HG03565 (cell line): ENCODE results near the gene ENTHD1.
A peak's percentile ranks its signal among the peaks of the same experiment; 100 is the strongest.

Experiments used
- ATAC-seq: cut with Tn5 transposase; IDR thresholded peaks from one replicate; pipeline ENCODE4 v1.9.1; 2021; ENCODE audit warnings: mild to moderate bottlenecking, moderate library complexity; ENCODE audit not compliant: unreplicated experiment

Gene ENTHD1

DNA sequence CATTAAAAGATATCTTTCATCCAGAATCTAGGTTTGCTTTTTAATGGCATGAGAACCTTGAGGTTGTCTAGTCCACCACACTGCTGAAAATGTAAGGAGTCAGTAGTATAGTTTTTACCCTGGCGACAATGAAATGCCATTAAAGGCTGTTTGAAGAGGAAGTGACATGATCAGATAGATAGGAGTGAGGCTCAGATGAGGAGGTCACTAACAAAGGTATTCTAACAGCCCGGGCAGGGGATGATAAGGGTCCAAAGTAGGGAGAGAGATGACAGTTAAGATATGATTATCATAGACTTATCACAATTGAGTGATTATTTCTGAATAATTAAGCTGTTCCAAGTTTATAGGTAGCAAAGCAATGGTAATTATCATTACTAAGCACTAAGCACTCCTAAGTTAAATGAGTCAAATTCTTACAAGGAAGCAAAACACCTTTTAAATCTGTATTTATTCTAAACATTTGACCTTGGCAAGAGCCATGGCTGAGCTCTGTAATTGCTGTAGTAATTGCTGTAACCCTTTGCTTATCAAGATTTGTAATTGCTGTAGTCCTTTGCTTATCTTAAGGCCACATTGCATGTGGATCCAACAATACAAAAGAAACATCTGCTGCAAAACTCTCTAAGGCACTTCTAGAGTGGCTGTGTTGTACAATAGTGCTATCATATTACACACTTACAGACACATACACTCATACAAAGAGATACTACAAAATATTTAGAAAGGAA is 92.6 kb downstream of the ENTHD1 start:
- no peak for ATAC-seq

DNA sequence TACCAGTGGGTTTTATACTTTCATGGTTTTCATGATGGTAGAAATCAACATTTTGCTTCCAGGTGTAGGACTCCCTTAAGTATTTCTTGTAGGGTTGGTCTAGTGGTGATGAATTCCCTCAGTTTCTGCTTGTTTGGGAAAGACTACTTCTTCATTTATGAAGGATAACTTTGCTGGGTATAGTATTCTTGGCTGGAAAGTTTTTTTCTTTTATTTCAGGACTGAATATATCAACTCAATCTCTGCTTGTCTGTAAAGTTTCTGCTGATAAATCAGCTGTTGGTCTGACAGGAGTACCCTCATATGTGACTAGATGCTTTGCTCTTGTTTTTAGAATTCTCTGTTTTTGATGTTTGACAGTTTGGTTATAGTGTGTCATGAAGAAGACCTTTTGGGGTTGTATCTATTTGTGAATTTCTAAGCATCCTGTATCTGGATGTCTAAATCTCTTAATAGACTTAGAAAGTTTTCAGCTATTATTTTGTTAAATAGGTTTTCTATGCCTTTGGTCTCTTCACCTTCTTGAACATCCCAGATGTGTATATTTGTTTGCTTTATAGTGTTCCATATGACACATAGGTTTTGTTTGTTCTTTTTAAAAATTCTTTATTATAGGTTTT is 95.9 kb downstream of the ENTHD1 start:
- ATAC-seq, result no peak

DNA sequence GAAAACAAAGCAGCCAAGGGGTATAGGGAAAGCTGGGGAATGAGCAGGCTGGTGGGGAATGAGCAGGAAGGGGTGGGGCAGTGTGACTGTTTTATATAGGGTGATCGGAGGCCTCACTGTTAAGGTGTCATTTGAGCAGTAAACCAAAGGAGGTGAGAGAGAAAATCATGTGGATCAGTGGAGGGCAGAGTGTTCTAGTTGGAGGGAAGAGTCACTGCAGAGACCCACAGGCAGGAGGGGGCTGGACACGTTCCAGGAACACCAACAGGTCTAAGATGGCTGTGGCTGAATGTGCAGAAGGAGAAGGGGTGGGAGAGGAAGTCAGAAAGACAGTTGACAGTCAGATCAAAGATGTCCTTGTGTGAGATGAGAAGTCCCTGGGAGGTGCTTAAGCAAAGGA is 103.8 kb downstream of the ENTHD1 start:
- no peak for ATAC-seq

DNA sequence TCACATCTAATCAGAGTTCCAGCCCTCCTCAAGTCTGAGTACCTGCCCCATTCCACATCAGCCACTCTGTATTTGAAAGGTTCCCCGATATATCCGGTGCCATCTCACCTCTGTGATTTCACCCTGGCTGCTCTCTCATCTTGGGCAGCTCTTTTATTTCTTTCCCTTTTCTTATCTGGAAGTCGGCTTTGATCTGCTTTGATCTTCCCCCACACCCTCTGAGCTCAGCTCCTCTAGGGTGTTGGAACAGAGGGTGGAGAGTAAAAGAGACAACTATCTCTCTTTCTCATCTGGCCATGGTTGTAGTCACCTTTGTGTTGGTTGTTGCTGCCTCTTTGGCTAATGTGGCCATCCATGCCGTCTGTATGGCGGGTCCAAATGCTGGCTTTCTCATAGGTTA is 108.3 kb downstream of the ENTHD1 start:
- ATAC-seq, result no peak

DNA sequence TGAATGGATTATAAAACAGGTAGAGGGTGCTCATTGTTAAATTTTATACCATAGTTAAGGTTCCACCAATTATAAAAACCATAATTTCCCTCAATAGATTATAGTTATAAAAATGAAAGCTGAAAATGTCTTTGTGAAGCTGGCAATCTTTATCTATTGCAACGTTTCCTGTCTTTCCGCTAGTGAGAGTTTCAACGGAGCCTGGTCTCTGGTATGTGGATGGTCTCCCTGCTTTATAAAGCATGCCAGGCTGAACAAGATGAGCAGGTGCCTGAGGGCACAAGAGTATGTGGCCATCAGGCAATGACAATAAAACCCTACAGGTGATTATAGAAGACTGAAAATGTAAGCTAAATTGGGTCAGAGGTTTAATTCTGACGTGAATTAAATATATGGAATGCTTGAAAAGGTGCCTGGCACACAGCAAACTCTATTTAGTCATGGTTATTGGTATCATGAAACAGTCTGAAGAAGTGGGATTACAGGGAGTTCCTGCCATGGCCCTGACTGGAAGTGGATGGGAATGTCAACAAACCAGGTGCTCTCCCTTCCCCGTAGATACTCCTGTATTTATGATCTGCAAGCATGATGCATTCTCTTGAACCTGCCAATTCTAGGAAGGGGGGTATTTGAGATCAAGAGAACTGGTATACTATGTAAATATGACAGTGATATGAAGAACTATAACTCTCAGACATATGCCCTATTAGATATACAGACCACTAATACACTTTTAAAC is 115.7 kb downstream of the ENTHD1 start:
- ATAC-seq, result no peak

DNA sequence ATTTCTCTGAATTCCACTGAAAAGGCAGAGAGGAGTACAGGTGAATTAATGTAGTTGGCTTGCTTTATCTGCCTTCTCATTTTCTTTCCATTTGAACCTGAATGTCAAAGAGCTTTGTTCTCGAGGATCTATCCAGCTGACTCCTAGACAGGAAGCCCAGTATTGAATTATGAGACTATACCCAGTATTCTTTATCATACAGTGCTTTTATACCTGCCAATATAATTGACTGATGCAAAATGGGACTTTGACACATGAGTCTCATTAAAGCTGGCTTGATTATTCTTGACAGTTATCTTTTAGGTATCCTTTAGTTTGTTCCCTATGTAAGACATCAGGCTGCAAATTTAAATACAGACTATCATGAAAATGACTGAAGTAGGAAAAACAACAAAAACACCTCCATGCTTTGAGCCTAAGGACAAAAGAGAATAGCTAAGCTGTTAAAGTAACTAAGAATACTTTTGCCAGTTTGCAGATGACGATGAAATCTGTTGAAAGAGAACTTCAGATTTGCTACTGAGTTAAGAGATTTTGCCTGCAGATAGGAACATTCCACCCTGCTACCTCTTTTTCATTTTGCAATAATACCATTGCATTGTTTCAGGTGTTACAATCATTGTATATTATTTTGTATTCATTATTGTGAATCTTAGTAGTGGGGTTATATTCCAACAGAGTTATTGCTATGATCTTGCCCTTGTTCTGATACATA is 117.1 kb downstream of the ENTHD1 start:
- ATAC-seq, result no peak

DNA sequence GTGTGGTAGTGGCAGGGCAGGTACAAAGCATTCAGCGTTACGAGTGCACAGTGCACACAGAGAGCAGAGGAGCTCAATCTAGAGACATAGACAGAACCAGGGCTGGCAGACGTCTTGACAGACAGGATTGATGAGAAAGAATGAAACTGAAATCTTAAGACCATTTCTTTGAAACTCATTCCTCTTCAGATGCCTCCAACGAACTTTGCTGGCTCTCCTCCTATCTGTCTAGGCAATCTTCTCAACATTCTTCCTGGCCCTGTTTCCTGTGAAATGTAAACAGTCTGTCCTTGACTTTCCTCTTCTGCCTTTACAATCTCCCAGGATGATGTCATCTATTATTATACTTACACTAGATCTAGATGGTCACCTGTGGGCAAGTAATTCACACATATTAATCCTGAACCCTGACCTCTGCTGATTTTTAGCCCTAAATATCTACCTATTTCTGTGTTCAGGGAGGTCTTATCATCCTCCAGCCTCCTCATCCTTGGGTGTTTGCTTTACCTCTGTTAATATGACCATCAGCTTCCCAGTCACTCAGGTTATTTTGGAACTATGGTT is 119.5 kb downstream of the ENTHD1 start:
- peak; percentile 80 for ATAC-seq

DNA sequence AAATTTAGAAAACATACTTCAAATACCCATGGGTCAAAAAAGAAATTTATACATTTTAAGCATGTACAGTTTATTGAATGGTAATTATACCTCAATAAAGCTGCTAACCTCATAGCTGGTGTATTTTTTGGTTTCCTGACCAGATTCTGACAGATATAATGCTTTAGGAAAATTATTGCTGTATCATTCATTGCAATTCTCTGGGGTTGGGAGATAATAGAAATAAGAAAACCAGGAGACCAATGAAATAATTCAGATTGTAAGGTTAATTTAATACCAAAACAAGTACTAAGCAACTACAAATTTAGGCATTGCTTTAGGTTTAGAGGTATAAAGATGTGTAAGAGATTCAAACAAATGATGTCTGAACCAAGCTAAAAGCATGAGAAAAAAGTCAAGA is 120.1 kb downstream of the ENTHD1 start:
- no peak for ATAC-seq

DNA sequence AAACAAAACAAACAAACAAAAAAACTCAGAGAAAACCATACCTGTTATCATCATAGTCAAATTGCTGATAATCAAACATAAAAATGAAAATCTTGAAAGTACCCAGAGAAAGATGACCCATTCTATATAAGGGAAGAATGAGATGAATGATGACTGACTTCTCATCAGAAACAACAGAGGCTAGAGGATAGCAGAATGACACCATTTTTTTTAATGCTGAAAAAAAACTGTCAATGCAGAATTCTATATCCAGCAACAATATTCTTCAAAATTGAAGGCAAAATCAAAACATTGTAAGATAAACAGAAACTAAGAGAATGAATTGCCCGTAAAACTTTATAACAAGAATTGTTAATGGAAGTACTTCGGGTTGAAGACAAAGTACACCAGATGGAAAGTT is 122.1 kb downstream of the ENTHD1 start:
- ATAC-seq, result no peak

DNA sequence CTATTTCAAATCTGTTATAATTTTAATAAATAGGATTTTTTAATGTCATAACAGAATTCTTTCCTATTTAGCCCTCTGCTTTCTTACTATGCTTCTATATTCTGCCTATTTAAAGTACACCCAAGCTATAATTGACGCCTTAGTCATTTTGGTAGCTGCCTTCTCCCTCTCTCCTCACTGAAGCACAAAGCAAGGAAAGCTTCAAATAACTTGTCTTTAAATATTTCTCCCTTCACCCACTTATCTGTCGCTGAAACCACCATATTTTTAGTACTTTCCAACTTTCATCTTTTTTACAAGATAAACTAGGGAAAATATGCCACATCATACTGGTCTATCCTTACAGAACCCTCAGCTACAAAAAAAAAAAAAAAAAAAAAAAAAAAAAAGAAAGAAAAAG is 127.9 kb downstream of the ENTHD1 start:
- no peak for ATAC-seq

DNA sequence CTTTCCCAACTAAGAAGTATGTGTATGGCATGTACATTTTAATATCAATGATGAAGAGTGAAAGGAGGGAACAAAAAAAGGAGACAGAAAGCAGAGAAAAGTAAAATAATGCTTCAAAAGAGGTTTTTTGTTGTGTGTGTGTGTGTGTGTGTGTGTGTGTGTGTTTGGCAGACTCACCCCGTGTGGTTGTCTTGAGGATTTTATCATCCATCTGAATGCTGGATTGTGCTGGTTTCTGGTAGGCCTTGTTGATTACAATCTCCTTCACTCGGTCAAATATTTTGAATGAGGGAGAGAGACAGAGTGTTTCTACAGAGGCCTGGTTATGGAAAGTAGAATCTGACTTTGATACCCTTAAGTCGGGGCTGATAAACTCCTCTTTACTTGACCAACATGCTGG is 128.5 kb downstream of the ENTHD1 start:
- no peak for ATAC-seq

DNA sequence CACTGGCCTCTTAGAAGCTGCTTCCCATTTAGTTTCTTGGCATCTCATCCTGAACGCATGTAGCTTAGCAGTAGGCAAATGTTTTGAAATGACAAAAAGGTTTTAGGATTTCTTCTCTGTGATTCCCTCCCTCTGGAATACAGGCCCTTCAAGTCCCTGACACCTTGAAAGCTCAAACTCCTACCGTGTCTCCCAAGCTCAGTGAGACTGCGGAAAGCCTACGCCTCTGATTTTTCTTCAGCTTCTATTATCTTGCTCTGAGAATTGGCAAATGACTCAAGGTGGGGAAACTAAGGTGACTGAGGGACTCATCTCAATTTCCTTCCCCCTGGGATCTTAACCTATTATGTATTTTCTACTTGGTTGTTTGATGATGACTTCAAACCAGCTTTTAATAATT is 130.3 kb downstream of the ENTHD1 start:
- ATAC-seq, result no peak

DNA sequence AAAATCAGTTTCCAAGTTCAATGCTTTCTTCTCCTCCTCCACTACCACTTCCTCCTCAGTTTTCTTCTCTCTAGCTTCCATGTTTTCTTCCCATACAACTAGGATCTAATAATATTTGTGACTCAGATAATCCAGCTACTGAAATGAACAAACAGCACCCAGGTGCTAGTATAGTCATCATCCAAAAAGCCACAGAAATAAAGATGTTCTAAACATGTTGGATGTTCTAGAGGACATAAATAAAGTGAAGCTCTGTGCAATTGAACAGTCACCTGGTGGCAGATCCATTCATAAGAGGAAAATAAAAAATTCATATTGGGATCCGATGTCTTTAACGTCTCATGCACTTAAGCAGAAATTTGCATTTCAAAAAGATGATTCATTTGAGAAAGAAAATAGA is 142.8 kb downstream of the ENTHD1 start:
- ATAC-seq, result no peak

DNA sequence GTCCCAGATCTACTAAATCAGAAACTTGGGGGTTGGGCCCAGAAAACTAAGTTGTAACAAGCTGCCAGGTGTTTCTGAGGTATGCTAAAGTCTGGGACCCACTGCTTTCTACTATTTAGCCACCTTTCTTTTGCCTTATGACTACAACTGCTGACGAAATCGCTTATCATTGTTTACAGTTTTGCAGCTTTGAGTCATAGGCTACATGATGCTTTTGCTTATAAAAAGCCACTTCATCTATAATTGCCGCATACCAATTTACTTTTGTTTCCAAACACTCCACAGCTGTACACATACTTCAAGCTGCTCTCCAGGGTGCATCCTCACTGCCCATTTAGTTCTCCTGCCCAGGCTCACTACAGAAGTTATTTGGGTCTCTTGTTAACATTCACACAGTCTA is 144.7 kb downstream of the ENTHD1 start:
- ATAC-seq, result no peak

DNA sequence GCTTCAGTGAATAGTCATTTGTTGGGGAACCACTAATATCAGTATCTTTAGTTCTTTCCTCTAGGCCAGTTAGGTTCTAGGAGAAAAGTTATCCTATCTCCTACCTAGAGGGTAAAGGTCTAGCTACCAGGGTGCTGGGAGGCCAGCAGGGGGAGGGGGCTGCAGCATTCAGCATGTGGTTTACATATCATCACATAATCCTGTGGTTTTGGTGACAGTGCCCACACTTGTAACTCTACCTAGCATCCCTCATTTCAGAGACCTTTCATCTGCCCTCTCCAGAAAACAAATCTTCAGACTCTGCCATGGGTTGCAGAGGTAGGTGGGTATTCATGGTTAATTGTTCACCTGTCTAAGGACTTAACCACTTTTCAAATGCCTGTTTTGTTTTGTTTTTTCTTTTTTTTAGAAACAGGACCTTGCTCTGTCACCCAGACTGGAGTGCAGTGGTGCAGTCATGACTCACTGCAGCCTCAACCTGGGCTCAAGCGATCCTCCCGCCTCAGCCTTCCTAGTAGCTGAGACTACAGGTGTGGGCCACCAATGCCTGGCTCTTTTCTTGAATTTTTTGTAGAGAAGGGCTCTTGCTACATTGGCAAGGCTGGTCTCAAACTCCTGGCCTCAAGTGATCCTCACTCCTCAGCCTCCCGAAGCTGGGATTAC is 146.8 kb downstream of the ENTHD1 start:
- no peak for ATAC-seq

DNA sequence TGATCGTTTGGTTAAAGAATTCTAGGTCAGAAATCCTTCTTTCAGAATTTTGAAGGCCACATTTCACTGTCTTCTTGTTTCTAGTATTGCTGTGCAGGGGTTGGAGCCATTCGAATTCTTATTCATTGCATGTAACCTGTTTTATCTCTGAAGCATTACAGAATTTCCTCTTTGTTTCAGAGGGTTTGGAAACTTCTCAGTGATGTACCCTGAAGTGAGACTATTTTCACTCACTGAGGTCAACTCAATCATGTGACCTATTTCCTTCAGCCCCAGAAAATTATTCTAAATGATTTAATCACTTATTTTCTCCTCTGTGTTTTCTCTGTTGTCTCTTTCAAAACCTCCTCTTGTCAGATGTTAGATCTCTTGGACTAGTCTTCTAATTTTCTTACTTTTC is 147.8 kb downstream of the ENTHD1 start:
- ATAC-seq, result no peak

DNA sequence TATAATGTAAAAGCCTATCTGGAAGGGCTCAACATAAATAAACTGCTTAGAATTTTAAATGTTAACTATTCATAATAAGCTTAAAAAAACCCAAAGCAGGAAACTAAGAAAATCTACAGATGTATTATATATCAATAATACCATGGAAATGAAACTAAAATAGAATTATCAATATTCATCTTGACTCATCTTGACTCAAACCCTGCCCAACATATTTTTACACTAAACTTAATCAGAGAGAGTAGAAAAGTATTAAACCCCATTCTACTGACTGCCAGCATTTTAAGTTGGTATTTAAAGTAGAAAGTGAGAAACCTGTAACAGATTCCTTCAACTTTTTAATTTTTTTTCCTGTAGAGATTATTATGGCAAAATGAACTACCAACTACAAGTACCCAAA is 149.2 kb downstream of the ENTHD1 start:
- no peak for ATAC-seq

DNA sequence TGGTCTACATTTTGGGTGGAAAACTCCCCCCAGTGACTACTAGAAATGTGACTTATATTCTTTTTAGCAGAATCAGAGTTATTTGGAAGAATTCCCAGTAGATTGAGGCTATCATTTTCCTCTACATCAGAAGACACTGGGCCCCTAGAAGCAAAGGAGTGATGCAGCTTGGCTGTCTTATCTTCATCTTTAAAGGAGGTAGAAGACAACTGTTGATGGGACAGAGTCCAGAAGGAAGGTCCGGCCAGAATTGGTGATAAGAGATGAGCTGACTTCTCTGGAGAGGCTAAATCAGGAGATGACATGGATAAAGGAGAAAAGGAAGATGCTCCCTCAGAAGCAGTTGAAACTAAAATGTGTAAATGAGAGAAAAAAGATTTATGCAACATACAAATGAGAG is 149.6 kb downstream of the ENTHD1 start:
- ATAC-seq, result no peak

DNA sequence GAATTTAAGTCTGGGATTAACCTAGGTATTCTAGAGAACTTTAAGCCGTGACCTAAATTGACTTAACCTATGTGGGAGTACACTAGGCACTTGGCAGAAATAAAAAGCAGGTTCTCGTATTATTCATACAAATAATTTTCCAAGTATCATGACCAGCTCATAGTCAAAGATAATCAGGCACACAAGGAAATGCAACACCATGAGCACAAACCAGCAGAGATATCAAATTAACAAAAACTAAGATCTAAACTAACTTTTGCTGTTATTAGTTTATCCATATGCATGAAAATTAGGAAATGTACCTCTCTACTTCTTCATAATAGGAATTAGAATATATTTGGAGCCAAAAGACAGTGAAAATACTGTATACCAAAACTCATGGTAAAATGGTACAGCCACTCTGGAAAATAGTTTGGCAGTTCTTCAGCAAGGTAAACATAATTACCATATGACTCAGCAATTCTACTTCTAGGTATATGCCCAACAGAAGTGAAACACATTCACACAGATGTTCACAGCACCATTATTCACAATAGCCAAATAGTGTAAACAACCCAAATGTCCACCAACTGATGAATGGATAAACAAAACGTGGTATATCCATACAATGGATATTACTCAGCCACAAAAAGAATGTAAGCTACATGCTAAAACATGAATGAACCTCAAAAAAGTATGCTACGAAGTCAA is 154.1 kb downstream of the ENTHD1 start:
- ATAC-seq, result no peak

DNA sequence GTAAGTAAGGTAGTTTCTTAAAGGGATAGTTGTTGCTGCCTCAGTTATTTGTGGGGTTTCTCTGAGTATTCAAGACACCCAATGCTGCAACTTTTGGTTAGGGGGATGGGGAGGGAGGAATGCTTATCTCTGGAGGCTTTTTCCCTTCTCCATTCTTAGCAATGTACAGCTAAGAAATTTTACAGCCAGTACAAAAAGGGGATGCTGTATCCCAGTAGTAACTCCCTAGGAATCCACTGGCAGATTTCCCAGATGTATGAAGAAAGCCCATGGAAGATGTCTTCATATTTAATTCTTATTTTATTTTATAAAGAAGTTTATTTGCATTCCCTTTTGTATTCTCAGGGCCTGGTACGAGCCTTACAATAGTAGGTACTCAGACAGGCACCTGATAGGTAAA is 154.8 kb downstream of the ENTHD1 start:
- no peak for ATAC-seq
